HG03045 (cell line): ENCODE results near the gene NDUFA11.
A peak's percentile ranks its signal among the peaks of the same experiment; 100 is the strongest.

Experiments used
- ATAC-seq: cut with Tn5 transposase; IDR thresholded peaks from one replicate; pipeline ENCODE4 v1.9.1; 2021; ENCODE audit warnings: mild to moderate bottlenecking, moderate library complexity; ENCODE audit not compliant: unreplicated experiment

The NDUFA11 gene

DNA sequence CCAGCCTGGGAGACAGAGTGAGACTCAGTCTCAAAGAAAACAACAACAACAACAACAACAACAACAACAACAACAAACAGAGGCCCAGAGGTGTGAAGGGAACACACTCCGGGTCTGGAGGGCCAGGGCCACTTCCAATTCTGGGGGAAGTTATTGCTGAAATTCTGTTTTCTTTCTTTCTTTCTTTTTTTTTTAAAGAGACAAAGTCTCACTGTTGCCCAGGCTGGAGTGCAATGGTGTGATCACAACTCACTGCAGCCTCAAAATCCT is 7.0 kb upstream of the NDUFA11 start:
- ATAC-seq: no peak

DNA sequence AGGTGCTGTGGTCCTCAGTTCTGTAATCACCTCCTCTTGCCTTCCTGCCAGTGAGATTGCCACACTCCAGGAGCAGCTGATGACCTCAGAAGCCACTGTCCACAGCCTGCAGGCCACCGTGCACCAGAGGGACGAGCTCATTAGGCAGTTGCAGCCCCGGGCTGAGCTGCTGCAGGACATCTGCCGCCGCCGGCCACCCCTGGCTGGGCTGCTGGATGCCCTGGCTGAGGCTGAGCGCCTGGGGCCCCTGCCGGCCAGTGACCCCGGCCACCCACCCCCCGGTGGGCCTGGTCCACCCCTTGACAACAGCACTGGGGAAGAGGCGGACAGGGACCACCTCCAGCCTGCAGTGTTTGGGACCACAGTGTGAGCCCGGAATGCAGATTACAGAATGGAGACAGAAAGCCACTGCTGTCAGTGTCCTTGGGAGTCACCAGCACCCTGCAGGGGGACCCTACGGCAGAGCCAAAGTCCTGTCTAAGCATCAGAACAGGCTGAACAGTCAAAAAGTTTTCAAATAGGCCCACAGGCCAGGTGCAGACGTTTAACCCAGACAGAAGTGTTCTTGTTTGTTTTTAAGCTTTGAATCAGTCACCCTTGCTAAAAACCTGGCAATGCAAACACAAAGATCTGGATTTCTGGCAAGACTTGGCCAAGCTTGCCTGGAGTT is 5.3 kb upstream of the NDUFA11 start:
- ATAC-seq: no peak

DNA sequence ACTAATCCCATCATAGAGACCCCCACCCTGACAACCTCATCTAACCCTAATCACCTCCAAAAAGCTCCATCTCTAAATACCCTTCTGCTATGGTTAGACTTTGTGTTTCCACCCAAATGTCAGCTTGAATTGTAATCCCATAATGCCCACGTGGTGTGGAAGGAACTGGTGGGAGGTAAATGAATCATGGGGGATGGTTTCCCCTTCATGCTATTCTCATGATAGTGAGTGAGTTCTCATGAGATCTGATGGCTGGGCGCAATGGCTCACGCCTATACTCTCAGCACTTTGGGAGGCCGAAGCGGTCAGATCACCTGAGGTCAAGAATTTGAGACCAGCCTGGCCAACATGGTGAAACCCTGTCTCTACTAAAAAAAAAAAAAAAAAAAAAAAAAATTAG is 3.7 kb upstream of the NDUFA11 start:
- no peak for ATAC-seq

DNA sequence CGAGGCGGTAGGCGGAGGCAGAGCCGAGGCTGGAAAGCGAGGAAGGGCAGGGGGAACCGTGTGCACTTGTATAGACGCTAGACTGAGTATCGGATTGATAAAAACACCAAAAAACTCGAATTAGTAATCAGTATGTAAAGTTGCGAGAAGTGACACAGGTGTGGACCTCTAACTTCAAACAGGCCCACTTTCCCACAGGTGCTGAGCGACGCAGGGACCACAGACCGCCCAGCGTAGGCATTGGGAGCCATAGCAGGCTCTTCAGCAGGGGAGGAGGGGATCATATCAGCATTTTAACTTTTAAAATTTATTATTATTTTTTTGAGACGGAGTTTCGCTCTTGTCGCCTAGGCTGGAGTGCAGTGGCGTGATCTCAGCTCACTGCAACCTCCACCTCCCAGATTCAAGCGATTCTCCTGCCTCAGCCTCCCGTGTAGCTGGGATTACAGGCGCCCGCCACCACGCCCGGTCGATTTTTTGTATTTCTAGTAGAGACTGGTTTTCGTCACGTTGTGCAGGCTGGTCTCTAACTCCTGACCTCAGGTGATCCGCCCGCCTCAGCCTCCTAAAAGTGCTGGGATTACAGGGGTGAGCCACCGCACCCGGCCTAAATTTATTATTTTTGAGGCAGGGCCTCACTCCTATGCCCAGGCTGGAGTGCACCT is 1.7 kb upstream of the NDUFA11 start:
- ATAC-seq: no peak

- peak; percentile 81 for ATAC-seq
Observed at GRCh38 chr19:5904352-5905113, 943 bp upstream of the NDUFA11 start, which contains the start of gene VMAC. VMAC (plus strand) TSS chr19:5904872; CDS start chr19:5904891, 19 bp downstream.

GRCh38 chr19:5903056-5903623 is 450 bp downstream of the NDUFA11 start:
- ATAC-seq: no peak

DNA sequence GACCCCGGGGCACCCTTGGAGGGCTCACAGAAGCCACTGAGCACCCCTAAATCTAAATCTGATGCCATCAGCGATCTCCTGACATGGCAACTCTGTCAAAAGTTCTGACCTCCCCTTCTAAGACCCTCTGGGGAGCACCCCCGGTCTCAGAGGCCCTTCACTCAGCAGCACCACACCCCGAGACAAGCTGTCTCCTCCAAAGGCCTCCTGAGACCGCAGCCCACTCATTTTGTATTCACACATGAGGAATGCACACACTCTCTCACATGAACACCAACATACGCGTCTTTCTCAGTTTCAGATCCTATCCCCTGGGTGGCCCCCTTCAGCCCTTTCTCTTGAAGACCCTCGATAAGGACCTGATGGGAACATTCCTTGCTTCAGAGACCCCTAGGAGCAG is 2.6 kb downstream of the NDUFA11 start:
- no peak for ATAC-seq

- ATAC-seq: no peak
Observed at GRCh38 chr19:5899728-5900526, 3.7 kb downstream of the NDUFA11 start.

- no peak for ATAC-seq
Observed at GRCh38 chr19:5897189-5897969, 6.2 kb downstream of the NDUFA11 start.

GRCh38 chr19:5896365-5897076 is 7.1 kb downstream of the NDUFA11 start:
- ATAC-seq: no peak

DNA sequence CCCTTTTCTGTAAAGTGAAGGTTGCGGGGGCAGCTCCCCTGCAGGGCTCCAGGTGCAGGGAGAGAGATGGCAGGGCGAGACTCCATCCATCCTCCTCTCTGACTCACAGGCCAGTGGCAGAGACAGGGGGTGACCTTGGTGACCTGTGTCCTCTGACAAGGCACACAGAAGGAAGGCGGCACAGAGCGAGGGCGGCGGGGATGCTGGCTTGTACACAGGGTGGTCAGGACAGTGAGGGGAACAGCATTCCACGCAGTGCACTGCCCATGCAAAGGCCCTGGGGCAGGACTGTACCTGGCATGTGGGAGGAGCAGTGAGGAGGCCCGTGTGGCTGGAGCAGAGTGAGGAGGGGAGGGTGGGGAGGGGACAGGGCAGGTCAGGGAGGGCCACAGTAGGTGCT is 7.7 kb downstream of the NDUFA11 start:
- ATAC-seq: no peak

DNA sequence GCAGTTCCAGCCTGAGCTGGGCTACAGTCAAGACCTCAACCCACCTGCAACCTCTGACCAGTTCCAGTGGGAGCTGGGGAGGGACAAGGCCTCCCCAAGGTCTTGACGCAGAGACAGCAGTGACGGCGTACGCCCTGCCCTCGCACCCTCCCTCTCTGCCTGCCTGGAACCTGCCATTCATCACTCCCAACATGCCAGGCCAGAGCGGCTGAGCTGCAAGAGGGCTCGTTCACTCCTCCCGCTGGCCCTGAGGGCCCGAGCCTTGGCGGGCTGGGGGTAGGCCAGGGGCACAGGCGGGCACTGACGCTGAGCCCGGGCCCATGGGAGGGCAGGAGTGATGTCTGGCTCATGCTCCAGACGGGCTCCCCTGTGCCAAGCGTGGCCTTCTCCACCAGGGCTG is 8.2 kb downstream of the NDUFA11 start:
- ATAC-seq: no peak

GRCh38 chr19:5894704-5895349 is 8.8 kb downstream of the NDUFA11 start:
- no peak for ATAC-seq

DNA sequence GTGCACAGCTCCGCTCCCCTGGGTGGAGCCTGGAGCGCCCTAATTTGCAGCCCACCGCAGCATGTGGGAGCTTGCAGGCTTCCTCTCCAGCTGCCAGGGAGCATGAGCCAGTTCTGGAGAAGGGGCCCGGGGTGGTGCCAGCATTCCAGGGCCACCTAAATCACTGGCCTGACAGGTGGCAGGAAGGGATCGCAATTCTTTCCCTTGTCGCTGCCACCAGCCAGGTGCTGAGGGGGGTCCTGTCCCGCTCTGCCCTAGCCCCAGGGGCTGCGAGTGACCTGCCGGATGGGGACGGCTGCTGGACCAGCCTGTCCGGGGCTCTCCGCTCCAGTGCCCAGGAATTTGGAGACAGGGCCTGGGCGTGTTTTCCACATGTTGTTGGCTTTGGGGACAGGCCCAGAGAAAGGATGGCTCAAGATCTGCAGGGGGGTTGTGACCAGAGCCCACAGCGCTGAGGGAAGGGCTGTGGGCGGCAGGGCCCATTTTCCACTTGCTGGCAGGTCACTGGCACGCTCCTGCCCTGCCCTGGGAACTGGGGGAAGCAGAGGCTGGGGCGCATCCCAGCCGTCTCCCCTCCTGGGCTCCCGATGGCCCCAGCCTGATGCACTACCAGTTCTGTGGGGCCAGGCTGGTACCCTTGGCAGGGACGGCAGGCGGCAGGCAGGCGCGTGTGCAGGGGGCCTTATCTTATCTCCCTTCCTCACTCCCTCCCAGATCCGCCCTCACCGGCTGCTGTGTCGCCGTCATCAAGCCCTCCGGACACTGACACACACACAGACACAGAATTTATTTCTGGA is 9.5 kb downstream of the NDUFA11 start:
- ATAC-seq: no peak

- no peak for ATAC-seq
Observed at GRCh38 chr19:5893296-5893903, 10.2 kb downstream of the NDUFA11 start.

DNA sequence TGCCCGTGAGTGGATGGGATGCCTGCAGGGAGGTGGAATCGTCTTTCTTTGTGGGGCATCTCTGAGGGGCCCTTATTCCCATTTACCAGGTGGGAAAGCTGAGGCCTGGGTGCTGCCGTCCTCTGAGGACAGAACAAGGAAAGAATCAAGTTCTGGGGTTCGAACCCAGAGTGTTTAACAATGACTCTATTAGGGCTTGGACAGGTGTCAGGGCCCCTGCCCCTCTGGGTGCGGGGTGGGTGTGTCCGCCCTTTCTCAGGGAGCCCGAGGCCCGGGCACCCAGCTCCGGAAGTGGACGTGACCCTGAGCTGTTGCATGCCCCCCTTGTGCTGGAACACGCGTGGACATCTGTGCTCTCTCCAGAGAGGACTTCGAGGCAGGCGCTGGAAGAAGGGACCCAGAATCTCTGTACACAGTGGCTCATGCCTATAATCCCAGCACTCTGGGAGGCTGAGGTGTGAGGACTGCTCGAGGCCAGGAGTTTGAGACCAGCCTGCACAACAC is 10.8 kb downstream of the NDUFA11 start:
- ATAC-seq: no peak

- ATAC-seq: no peak
Observed at GRCh38 chr19:5891938-5892771, 11.4 kb downstream of the NDUFA11 start.
